NB4 (cell line): ENCODE data around the gene FNDC4.
A peak's percentile ranks its signal among the peaks of the same experiment; 100 is the strongest.

Source experiments
- DNase-seq: peaks from one replicate; pipeline ENCODE4 v3.0.0; 2010; ENCODE audit warnings: low read depth
- H3K4me3 ChIP-seq: one replicate; pipeline ENCODE4 v1.5.1; 2011; ENCODE audit warnings: mild to moderate bottlenecking, low read depth, low read length, moderate library complexity
- MAX ChIP-seq: IDR thresholded peaks from 2 replicates; pipeline ENCODE4 v1.6.1; 2011; ENCODE audit warnings: low read depth, low read length
- MYC ChIP-seq: IDR thresholded peaks from 2 replicates; pipeline ENCODE4 v1.6.1; 2011; ENCODE audit warnings: low read depth, low read length
- POLR2A ChIP-seq: IDR thresholded peaks from 2 replicates; pipeline ENCODE4 v1.6.1; 2011; ENCODE audit warnings: mild to moderate bottlenecking; ENCODE audit not compliant: insufficient read length; ENCODE audit errors: extremely low read depth
- TF ChIP-seq, protein P1 (sequence below): IDR thresholded peaks from one replicate; pipeline ENCODE4 v1.5.1; 2012; ENCODE audit warnings: low read depth, low read length

Gene FNDC4

DNA sequence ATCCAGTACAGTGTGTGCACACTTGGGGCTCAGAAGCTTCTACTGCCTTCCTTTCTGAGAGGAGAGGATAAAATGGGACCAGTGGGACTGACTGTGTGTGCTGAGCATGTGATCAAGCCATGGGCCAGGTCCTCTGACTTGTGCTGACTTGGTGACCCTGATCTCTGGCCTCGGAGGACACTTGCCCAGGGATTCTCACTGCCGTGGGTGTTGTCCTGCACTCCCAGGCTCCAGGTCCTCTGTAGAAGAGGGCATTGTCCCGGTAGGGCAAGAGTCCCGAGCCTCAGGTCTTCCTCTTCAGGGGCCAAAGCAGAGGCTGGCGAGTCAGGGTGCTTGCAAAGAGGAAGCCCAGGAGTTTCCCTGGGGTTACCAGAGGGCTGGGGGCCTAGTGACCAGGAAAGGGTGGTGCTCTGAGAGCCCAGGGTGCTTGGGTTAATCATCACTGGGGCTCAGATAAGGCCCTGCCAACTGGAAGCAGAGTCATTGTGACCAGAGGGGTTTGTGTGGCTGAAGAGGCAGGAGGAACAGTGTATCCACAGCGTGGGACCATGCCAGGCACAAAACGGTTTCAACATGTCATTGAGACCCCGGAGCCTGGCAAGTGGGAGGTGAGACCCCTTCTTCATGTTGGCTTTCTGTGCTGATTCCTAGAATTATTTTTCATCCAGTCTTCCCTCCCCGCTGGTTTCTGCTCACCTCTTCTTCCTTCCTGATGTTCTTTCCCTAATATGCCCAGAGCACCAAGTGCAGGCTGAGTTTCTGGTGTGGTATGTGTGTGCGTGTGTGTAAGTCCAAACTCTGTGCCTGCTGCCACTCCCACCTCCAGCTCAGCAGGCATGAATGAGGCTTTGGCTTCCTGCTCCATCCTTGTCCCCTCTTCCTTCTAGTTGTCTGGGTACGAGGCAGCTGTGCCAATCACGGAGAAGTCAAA lies 1.6 kb upstream of the FNDC4 start, which contains the start of gene GCKR:
Gene GCKR, plus strand, starts transcription at position 483 of the 931 bp plus-strand sequence. Its CDS starts 66 bp downstream, at position 549.
- no peak within 1 kb of the TSS for H3K4me3 ChIP-seq
- TF ChIP-seq MAX (no peak), MYC (no peak), POLR2A (no peak)
- TF ChIP-seq, protein P1, sequence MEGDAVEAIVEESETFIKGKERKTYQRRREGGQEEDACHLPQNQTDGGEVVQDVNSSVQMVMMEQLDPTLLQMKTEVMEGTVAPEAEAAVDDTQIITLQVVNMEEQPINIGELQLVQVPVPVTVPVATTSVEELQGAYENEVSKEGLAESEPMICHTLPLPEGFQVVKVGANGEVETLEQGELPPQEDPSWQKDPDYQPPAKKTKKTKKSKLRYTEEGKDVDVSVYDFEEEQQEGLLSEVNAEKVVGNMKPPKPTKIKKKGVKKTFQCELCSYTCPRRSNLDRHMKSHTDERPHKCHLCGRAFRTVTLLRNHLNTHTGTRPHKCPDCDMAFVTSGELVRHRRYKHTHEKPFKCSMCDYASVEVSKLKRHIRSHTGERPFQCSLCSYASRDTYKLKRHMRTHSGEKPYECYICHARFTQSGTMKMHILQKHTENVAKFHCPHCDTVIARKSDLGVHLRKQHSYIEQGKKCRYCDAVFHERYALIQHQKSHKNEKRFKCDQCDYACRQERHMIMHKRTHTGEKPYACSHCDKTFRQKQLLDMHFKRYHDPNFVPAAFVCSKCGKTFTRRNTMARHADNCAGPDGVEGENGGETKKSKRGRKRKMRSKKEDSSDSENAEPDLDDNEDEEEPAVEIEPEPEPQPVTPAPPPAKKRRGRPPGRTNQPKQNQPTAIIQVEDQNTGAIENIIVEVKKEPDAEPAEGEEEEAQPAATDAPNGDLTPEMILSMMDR: no peak
- DNase-seq: peak; percentile 60

- DNase-seq: no peak
- TF ChIP-seq, protein P1: no peak
- no peak for TF ChIP-seq POLR2A
- TF ChIP-seq MYC: no peak
- TF ChIP-seq MAX: no peak
- no peak overlapping the region for H3K4me3 ChIP-seq
Measured at GRCh38 chr2:27495840-27496356, 898 bp upstream of the FNDC4 start.

DNA sequence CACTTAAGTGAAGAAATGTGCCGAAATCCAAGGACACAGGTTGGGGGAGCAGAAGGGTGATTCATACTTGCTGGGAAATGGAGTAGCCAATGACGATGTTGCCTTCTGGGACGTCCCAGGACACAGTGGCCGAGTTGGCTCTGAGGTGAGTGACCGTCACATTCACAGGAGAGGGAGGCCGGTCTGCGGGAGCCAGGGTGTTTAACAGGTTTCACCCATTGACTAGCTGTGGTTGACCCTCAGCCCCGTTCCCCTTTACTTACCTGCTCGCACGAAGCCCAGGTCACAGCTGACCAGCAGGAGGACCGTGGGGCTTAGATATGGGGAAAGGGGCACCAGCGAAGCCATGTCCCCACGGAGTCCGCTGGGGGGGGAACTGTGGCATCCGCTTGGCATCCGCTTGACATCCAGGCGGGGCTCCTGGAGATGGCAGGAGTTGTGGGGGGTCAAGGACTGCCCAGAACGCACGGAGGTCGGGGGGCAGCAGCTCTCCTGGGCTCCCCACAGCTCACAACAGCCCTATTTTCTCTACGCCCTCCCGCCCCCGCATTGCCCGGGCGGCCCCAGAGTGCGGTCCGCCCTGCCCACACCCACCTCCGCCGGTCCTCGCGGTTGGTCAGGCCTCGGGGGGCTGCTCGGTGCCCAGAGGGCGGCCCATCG lies 586 bp downstream of the FNDC4 start:
- TF ChIP-seq MYC: no peak
- no peak for TF ChIP-seq POLR2A
- TF ChIP-seq, protein P1: no peak
- no peak for TF ChIP-seq MAX
- H3K4me3 ChIP-seq: no peak overlapping the region
- DNase-seq: no peak

DNA sequence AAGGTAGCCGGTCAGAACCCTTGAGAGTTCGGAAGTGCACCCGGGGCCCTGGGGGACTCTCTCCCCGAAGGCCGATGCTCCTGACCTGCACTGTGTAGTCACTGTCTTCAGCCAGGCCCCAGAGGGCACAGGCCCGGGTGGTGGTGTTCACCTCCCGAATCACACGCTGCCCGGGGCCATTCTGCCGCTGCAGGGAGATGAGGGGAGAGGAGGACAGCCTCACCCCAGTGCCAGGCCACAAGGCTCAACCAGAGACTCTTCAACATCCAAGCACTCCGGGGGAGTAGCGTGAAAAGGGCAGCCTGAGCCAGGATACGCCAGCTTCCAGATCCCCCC lies 1.1 kb downstream of the FNDC4 start:
- no peak overlapping the region for H3K4me3 ChIP-seq
- TF ChIP-seq MAX: no peak
- TF ChIP-seq POLR2A: no peak
- TF ChIP-seq, protein P1: no peak
- DNase-seq: no peak

DNA sequence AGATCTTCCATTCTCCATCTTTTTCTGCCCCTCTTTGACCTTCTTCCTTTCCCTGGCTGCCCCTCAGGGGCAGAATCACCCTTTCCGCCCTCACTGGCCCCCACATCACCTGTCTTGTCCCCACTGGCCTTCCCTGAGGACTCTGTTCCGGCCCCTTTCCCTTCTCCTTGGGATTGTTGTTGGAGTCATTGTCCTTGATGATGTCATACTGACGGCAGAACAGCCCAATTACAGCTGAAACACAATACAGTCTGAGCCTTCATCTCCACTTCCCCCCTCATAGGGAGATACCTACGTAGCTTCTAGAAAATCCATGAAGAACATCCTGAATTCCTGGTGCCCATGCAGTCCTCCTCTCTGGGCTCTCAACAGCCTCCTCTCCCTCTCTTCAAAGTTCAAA lies 2.4 kb downstream of the FNDC4 start:
- no peak for DNase-seq
- TF ChIP-seq, protein P1: no peak
- TF ChIP-seq POLR2A (no peak), MAX (no peak), MYC (no peak)
- no peak overlapping the region for H3K4me3 ChIP-seq
